Hepatocyte (in vitro differentiated cells): Measurements from ENCODE around the gene IP6K1. TPM values are rescaled to one million over a fixed set of nuclear protein-coding genes. Genes with fewer than 3 reads are reported as not detected.

Source experiments
- DNase-seq: peaks from one replicate; pipeline ENCODE4 v3.0.0-alpha.2; 2016; ENCODE audit warnings: low spot score
- H2AFZ ChIP-seq: fragments of 200-600 bp; sonication (generic); 2 replicates; pipeline ENCODE4 v1.6.0; 2016; ENCODE audit warnings: antibody characterized with exemption, mild to moderate bottlenecking
- H3K27ac ChIP-seq: fragments of 200-600 bp; sonication (generic); 2 replicates; pipeline ENCODE4 v1.5.1; 2016; ENCODE audit warnings: mild to moderate bottlenecking
- H3K27me3 ChIP-seq: fragments of 200-600 bp; sonication (generic); 2 replicates; pipeline ENCODE4 v1.6.1; 2016
- H3K36me3 ChIP-seq: fragments of 200-600 bp; sonication (generic); replicated peaks from 2 replicates; pipeline ENCODE4 v1.5.1; 2016; ENCODE audit warnings: low read depth; ENCODE audit not compliant: insufficient read depth
- H3K4me1 ChIP-seq: fragments of 200-600 bp; sonication (generic); 2 replicates; pipeline ENCODE4 v1.5.1; 2016; ENCODE audit warnings: mild to moderate bottlenecking, moderate library complexity; ENCODE audit not compliant: insufficient read depth
- H3K4me2 ChIP-seq: fragments of 200-600 bp; sonication (generic); 2 replicates; pipeline ENCODE4 v1.6.0; 2016
- H3K4me3 ChIP-seq: fragments of 200-600 bp; sonication (generic); 2 replicates; pipeline ENCODE4 v1.5.1; 2016; ENCODE audit warnings: mild to moderate bottlenecking
- H3K79me2 ChIP-seq: fragments of 200-600 bp; sonication (generic); 2 replicates; pipeline ENCODE4 v1.6.0; 2017; ENCODE audit warnings: mild to moderate bottlenecking
- H3K9me2 ChIP-seq: fragments of 200-600 bp; sonication (generic); replicated peaks from 2 replicates; pipeline ENCODE4 v1.6.0; 2017; ENCODE audit warnings: mild to moderate bottlenecking; ENCODE audit not compliant: insufficient read depth
- H3K9me3 ChIP-seq: fragments of 200-600 bp; sonication (generic); 2 replicates; pipeline ENCODE4 v1.5.1; 2016; ENCODE audit warnings: low read depth, mild to moderate bottlenecking
- H4K20me1 ChIP-seq: fragments of 200-600 bp; sonication (generic); 2 replicates; pipeline ENCODE4 v1.6.0; 2016; ENCODE audit warnings: mild to moderate bottlenecking; ENCODE audit not compliant: insufficient read depth, poor library complexity, severe bottlenecking
- EZH2 ChIP-seq: fragments of 200-600 bp; sonication (generic); IDR thresholded peaks from 2 replicates; pipeline ENCODE4 v1.6.1; 2016; ENCODE audit warnings: antibody characterized with exemption, mild to moderate bottlenecking, borderline replicate concordance
- EZH2phosphoT487 ChIP-seq: fragments of 200-600 bp; sonication (generic); IDR thresholded peaks from one replicate; pipeline ENCODE4 v1.6.1; 2018; ENCODE audit warnings: antibody characterized with exemption, mild to moderate bottlenecking, low read depth, moderate library complexity; ENCODE audit not compliant: unreplicated experiment, severe bottlenecking
- WGBS: methylation state at CpG from one replicate; pipeline ENCODE4 v1.1.6; 2016; ENCODE audit warnings: low lambda C conversion rate; ENCODE audit errors: missing lambda C conversion rate; 5-methylcytosine and 5-hydroxymethylcytosine counted together
- polyA plus RNA-seq: library from polyadenylated mRNA; unstranded; fragments of >200 nt; fragmentation: Nextera tagmentation; extraction: Ambion mirVana; gene quantifications from 2 replicates; pipeline ENCODE4 v1.2.1, GENCODE V29; 2016
- total RNA-seq: library from RNA; depleted of rRNA; stranded (reverse); fragments of >200 nt; gene quantifications from 2 replicates; pipeline ENCODE4 v1.2.3, GENCODE V29; 2014
- TF ChIP-seq, protein P1 (sequence below): fragments of 200-600 bp; sonication (generic); IDR thresholded peaks from 2 replicates; pipeline ENCODE4 v1.5.1; 2016; ENCODE audit warnings: antibody characterized with exemption, mild to moderate bottlenecking; ENCODE audit not compliant: poor library complexity

The IP6K1 gene
- total and polyA plus RNA-seq, 2 experiments from 2014 or later = 21.6 to 32.6 TPM

DNA sequence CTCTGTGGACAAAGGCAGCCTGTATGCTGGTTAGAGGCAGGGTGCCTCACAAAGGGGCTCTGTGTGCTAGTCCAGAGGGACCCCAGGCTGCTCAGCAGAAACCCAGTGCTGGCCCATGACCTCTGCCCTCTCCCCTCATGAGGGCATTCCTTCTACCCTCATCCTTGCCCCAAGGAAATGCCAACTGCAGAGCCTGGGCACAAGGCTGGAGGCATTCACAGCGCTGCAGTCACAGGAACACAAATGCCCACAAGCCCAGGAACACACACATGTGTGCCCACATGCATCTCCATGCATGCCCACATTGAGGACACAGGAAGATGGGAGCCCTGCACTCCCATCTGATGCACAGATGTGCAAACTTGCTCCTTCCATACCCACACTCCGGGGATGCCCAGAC is 20.5 kb upstream of the IP6K1 start:
- Histone ChIP-seq H3K4me2 (peak overlapping the region; percentile 75), H3K9me2 (no peaks in the 10 kb centered on the region), H4K20me1 (no peaks in the 10 kb centered on the region), H3K4me3 (no peak overlapping the region), H3K27me3 (peaks cover 9% of the 10 kb centered on the region), H3K36me3 (no peaks in the 10 kb centered on the region), H2AFZ (no peak overlapping the region), H3K4me1 (peaks cover 33% of the 10 kb centered on the region), H3K27ac (peak overlapping the region; percentile 99), H3K79me2 (peaks cover 7% of the 10 kb centered on the region), H3K9me3 (no peaks in the 10 kb centered on the region)
- no peak for TF ChIP-seq EZH2
- TF ChIP-seq EZH2phosphoT487 = no peak
- TF ChIP-seq, protein P1, sequence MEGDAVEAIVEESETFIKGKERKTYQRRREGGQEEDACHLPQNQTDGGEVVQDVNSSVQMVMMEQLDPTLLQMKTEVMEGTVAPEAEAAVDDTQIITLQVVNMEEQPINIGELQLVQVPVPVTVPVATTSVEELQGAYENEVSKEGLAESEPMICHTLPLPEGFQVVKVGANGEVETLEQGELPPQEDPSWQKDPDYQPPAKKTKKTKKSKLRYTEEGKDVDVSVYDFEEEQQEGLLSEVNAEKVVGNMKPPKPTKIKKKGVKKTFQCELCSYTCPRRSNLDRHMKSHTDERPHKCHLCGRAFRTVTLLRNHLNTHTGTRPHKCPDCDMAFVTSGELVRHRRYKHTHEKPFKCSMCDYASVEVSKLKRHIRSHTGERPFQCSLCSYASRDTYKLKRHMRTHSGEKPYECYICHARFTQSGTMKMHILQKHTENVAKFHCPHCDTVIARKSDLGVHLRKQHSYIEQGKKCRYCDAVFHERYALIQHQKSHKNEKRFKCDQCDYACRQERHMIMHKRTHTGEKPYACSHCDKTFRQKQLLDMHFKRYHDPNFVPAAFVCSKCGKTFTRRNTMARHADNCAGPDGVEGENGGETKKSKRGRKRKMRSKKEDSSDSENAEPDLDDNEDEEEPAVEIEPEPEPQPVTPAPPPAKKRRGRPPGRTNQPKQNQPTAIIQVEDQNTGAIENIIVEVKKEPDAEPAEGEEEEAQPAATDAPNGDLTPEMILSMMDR = no peak
- DNase-seq = no peak
- WGBS = 92% methylated on average over 2 of the region's 2 CpGs

DNA sequence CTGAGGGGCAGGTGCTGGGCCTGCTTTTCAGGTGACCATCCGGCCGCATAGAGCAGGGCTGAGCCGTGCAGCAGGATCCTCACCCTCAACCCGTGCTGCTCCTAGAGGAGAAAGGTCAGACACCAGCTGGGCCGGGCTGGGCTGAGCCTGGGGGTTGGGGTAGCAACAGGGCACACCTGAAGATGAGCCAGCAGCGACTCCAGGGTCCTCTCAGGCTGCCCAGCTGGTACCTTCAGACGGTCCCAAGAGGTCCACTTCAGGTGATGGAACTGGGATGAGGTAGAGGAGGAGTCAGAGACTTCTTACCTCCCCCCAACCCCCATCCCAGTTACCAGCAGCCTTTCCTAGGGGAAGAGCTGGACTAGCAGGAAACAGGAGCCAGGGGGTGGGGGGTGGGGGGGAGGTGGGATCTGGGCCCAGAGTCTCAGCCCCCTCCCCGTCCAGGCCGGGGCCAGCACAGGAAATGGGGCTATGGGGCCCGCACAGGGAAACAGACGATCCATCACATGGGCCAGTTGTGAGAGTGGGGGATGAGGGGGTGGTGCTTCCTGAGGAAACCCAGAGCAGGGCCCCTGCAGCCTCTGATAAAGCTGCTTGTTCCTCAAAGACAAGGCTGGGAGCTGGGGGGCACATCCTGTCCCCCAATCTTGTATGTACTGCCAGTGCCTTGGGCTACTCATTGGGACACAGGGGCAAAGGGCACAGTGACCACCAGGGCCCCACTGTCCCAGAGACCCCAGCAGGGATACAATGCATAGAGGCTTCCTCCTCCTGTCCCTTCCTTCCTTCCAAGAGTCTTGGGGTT is 19.8 kb upstream of the IP6K1 start:
- WGBS = 39% methylated on average over 11 of the region's 11 CpGs
- TF ChIP-seq EZH2phosphoT487 (no peak), EZH2 (no peak)
- TF ChIP-seq, protein P1 = no peak
- H3K36me3 ChIP-seq = no peaks in the 10 kb centered on the region
- no peak overlapping the region for H3K4me3 ChIP-seq
- no peaks in the 10 kb centered on the region for H3K9me2 ChIP-seq
- peak overlapping the region; percentile 99 for H3K27ac ChIP-seq
- H3K4me2 ChIP-seq = peak overlapping the region; percentile 75
- no peaks in the 10 kb centered on the region for H4K20me1 ChIP-seq
- no peak overlapping the region for H2AFZ ChIP-seq
- H3K9me3 ChIP-seq = no peaks in the 10 kb centered on the region
- H3K27me3 ChIP-seq = peaks cover 13% of the 10 kb centered on the region
- DNase-seq = peak; percentile 82
- H3K79me2 ChIP-seq = peaks cover 7% of the 10 kb centered on the region
- H3K4me1 ChIP-seq = peaks cover 33% of the 10 kb centered on the region

DNA sequence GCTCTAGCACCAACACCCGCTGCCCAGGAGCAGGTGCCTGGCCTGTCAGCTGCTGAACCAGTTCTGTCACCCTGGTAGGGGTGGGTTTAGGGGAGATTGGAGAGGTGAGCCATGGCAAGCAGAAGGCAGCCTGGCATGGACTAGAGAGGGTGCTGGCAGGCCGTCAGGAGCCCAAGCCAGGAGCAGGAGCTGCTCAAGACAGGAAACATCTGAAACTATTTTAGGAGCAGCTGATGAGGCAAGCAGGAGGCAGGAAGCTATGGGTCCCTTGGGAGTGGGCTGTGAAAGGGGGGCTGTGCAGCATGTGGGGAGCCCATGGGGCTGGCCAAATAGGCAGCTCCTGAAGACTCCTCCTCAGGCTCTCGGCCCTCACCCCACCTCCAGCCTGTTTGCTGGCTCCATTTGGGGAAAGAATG is 19.0 kb upstream of the IP6K1 start:
- Histone ChIP-seq H4K20me1 (no peaks in the 10 kb centered on the region), H3K4me2 (peak overlapping the region; percentile 97), H3K4me1 (peaks cover 33% of the 10 kb centered on the region), H3K9me2 (no peaks in the 10 kb centered on the region), H3K36me3 (no peaks in the 10 kb centered on the region), H3K4me3 (no peak overlapping the region), H2AFZ (no peak overlapping the region), H3K9me3 (no peaks in the 10 kb centered on the region), H3K79me2 (peaks cover 7% of the 10 kb centered on the region), H3K27me3 (peaks cover 13% of the 10 kb centered on the region), H3K27ac (peak overlapping the region; percentile 99)
- DNase-seq = peak; percentile 86
- TF ChIP-seq EZH2phosphoT487 (no peak), EZH2 (no peak)
- TF ChIP-seq, protein P1 = no peak
- 51% methylated on average over 3 of the region's 3 CpGs for WGBS
